Inflammatory macrophage treated with lipopolysaccharide for 1 hour (primary cell): ENCODE results near the gene SCRT2.
"Not testable (repeated sequence)": the region's sequence is repeated elsewhere in the genome, so short reads cannot be mapped to it uniquely, and the experiment has no call there.

Experiments used
- DNase-seq, 2 donors: peaks; one replicate each; pipeline ENCODE4 v3.0.0-alpha.2; 2020 to 2022

Gene SCRT2

DNA sequence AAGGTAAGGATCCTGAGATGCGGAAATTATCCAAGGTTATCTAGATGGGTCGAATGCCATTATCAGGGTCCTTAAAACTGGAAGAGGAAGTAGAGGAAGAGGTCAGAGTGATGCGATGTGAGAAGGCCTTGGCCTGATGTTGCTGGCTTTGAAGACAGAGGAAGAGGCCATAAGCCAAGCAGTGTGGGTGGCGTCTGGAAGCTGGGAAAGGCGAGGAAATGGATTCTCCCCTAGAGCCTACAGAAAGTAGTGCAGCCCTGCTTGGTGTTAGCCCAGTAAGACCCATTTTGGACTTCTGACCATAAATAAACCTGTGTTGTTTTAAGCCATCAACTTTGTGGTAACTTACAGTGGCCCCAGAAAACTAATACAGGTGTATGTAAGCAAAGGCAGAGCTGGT lies 24.6 kb downstream of the SCRT2 start:
- peak in 1 of 2 donors; percentile 31 for DNase-seq

DNA sequence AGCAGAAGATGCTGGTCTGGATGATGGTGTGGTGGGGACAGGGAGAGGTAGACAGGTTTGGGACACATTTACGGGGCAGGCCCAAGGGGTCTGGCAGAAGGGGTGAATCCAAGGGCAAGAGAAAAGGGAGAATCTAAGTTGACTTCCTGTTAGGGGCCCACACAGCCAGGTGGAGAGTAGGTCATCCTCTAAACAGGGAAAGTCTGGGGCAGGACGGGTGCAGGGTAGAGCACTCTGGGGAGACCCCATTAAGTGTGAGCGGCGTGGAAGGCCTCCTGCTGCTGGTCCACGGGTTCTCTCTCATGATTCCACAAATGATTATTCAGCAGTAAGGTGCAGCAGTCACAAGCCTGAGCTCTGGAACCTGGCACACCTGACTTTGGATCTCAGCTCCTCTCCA lies 25.3 kb downstream of the SCRT2 start:
- no peak for DNase-seq

DNA sequence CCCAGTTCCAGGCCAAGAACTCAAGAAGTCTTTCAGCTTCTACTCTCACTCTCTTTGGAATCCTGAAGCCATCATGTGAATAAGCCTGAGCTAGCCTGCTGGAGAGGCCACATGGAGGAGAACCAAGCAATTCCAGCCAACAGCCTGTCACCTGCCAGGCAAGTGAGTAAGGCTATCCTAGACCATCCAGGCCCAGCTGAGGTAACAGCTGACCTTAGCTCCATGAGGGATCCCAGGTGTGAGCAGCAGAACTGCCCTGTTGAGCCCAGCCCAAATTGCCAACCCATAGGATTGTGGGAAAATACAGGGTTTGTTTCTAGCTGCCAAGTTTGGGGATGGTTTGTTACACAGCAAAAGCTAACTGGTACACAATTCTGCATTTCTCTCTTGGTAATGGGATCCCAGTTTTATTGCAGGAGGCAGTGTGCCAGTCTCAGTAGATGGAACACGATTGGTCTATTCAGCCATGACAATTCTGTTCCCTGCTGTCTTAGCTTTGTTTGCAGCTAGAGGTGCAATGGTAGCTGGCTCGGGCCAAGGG lies 28.1 kb downstream of the SCRT2 start:
- DNase-seq, result no peak

DNA sequence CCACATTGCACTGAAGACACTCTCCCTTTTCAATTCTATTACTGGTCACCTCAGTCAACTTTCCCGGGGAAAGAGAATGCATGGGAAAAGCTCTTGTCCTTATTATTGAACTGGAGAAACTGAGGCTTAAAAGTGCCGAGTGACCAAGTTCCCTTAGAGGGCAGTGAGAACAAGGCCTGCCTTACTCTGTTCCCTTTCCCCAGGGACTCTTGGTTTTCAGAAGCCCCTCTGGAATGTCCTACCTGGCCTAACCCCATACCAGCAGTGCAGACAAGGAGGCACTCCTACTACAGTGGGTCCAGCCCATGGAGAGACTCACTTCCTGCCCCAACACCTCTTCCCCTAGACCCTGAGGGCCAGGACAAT lies 28.8 kb downstream of the SCRT2 start:
- no peak for DNase-seq

DNA sequence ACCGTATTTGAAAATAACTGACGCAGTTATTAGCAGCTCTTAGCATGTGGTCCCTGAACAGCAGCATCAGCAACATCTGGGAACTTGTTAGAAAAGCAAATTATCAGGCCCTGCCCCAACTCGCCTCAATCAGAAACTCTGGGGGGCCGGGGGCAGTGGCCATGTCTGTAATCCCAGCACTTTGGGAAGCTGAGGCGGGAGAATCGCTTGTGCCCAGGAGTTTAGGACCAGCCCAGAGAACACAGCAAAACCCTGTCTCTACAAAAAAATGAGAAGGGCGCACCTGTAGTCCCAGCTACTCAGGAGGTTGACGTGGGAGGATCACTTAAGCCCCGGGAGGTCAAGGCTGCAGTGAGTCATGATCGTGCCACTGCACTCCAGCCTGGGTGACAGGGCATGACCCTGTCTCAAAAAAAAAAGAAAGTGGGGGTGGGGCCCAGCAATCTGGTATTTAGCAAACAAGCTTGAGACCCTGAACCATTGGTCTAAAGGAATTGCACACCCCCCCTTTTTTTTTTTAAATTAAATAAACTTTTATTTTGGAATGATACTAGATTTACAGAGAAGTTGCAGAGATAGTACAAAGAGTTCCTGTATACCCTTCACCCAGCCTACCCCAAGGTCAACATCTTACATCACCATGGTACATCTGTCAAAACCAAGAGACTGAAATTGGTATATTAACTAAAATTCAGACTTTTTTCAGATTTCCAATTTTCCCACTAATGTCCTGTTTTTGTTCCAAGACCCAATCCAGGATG lies 29.3 kb downstream of the SCRT2 start:
- DNase-seq, result no peak

DNA sequence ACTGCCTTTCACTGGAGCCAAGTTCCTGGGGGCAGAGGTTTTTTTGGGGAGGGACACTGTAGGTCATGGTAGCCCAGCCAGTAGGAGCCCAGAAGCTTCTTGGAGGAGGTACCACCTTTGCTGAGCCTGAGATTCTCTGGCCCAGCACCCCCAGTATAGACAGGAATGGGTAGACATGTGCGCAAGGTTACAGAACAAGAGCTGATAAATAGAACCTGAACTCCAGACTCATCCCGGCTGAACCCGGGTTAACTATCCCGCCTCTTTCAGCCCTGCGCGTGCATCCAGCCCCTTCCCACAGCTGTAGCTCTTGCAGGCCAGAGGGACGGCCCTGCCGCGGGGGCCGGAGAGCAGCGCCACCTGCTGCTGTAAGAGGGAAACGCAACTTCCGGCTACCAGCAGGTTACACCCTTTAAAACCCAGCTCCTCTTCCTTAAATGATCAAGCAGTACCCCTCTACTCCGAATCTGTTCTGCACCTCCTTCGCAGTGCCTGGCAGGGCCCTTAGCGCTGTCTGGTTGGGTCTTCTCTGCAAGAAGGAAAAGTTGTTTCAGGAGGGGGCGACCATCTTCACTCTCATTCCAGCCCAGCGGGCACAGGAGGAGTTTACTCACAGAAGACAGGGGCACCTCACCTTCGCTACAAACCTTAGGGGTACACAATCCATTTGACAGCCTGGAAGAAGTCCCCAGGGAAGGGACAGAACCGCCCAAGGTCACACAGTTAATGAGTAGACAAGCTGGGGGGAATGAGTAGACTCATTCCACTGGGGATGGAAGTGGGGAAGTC lies 30.1 kb downstream of the SCRT2 start:
- peak; percentile 51 to 90 for DNase-seq

DNA sequence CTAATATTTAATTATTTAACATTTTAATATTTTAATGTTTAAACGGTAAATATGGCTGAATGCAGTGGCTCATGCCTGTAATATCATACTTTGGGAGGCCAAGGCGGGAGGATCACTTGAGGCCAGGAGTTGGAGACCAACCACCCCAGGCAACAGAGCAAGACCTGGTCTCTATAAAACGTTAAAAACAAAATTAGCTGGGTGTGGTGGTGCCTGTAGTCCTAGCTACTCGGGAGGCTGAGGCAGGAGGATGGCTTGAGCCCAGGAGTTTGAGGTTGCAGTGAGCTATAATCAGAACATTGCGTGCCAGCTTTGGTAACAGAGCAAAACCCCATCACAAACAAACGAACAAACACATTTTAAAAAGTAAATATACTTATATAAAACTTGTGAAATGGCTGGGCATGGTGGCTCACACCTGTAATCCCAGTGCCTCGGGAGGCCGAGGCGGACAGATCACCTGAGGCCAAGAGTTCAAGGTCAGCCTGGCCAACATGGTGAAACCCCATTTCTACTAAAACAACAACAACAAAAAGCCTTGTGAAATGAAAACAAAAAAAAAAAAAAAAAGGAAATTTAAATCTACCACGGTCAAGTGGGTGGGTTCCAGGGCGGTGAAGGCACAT lies 30.8 kb downstream of the SCRT2 start:
- DNase-seq, result no peak

DNA sequence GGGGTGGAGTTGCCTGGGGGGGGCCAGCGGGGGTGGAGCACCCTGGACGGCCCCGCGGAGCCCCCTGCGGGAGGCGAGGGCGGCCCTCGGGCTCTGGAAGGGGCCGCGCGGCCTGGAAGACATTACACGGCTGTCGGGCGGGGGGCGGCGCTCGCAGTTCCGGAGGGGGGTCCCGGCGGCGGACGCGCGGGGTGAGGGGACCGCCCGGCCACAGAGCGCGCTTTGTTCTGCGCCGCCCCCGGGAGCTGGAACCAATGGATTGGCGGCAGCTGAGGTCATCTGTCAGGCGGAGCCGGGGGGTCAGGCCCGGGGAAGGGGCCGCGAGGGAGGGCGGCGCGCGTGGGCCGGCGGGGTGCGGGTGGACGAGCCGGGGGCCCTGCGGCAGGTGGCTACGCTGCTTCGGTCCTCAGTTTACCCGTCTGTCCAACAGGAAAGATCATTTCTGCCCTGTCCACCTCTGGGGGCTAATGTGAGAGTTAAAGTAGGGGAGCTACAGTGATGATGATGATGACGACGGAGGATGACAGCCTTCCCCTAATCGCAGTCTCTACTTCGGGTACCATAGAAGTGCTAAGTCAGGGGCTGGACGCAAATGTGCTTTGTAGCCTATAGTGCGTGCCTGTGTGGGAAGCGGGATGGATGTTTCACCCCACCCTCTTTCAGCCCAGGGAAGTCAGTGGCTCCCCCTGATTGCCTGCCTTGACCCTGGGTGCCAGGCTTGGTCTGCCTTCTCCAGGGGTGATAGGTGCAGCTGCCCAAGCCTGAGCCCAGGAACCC lies 33.0 kb downstream of the SCRT2 start:
- no peak for DNase-seq

DNA sequence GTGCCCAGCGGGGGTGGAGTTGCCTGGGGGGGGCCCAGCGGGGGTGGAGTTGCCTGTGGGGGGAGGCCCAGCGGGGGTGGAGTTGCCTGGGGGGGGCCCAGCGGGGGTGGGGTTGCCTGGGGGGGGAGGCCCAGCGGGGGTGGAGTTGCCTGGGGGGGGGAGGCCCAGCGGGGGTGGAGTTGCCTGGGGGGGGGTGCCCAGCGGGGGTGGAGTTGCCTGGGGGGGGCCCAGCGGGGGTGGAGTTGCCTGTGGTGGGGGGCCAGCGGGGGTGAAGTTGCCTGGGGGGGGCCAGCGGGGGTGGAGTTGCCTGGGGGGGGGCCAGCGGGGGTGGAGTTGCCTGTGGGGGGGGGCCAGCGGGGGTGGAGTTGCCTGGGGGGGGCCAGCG lies 33.6 kb downstream of the SCRT2 start:
- not testable (repeated sequence) for DNase-seq

DNA sequence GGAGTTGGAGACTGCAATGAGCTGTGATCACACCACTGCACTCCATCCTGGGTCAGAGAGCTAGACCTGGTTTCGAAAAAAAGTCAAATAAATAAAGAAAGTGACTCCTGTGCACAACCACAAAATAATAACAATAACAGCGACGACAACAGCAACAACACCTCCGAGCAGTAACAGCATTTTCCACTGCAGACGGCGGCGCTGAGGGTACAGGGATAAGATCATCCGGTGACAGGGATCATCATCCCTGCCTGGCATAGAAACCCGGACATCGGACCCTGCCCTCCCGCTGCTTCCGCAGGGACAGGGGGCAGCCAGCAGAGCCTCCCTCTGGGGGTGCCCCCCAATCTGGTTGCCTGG lies 34.1 kb downstream of the SCRT2 start:
- no peak for DNase-seq

DNA sequence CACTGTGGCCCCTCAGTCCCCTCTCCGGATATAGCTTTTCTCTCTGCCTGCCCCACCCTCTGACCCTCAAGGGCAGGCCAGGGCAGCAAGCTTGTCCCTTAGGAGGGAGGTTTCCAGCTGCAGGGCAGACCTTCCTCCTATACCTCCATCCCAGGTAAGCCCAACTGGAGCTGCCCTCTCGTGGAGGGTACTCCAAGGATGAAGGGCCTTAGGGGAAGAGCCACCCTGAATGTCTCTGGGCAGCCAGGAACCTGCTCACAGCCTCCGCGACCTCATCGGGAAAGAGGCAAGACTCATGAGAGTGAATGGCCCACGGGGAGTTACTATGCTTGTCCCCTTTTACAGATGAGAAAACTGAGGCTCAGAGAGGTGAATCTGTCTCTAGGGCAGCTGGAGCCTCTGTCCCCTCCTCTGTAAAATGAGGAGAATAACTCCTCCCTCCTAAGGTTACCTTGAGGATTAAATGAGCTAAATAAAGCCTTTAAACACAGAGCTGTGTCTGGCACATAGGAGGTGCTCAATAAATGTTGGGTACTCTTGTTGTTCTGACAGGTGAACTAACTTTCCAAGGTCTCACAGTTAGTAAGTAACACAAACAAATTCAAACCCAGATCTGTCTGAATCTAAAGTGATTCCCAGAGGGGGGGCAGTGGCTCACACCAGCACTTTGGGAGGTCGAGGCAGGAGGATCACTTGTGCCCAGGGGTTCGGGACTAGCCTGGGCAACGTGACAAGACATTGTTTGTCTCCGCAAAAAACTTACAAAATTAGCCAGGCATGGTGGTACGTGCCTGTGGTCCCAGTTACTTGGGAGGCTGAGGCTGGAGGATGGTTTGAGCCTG lies 34.7 kb downstream of the SCRT2 start:
- no peak for DNase-seq

DNA sequence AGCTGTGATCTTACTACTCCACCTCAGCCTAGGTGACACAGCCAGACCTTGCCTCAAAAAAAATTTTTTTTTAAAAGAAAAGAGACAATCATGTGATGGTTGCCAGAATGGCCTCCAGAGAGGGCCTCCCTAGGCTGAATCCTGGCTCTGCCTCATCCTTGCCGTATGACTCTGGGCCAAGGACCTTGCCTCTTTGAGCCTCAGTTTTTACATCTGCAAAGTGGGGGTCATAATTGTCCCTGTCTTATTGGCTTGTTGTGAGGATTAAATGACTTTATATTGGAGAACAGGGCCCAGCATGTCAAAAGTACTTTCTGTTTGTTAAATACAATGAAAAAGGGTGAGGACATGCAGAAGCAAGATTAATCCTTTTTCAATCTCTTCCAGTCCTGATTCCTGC lies 37.0 kb downstream of the SCRT2 start:
- no peak for DNase-seq

DNA sequence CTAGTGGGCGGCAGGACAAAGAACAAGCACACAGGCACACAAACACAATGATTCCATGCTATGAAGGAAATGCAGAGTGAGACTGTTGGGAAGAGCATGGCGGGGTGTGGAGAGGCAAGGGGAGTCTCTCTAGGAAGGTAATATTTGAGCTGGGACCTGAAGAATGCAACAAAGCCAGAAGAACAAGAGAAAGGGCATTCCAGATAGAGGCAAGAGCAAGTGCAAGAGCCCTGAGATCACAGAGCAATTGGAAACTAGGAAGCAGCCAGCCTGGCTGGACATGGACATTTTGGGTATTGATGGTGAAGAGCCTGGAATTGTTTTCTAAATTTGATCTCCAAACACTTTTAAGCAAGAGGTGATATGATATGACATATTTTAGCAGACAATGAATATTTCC lies 38.0 kb downstream of the SCRT2 start:
- DNase-seq, result no peak

DNA sequence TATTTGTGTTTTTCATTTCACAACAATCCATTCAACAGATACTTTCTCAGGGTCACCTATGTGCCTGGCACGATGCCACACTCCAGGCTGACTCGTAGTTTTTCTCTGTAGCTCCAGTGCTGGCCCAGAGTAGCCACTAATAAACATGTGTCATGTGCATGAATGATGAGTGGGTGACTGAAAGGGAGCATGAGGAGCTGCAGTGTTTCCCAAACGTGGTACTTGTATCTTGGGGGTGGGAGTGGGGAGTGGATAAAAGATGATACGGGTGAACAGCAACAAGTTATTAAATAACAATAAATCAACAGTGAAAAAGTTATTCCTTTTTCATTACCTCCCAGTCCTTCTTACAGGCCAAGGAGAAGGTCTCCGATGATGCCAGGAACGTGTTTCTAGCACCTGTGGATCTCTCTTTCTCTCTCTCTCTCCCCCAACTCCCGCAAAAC lies 39.7 kb downstream of the SCRT2 start:
- no peak for DNase-seq

DNA sequence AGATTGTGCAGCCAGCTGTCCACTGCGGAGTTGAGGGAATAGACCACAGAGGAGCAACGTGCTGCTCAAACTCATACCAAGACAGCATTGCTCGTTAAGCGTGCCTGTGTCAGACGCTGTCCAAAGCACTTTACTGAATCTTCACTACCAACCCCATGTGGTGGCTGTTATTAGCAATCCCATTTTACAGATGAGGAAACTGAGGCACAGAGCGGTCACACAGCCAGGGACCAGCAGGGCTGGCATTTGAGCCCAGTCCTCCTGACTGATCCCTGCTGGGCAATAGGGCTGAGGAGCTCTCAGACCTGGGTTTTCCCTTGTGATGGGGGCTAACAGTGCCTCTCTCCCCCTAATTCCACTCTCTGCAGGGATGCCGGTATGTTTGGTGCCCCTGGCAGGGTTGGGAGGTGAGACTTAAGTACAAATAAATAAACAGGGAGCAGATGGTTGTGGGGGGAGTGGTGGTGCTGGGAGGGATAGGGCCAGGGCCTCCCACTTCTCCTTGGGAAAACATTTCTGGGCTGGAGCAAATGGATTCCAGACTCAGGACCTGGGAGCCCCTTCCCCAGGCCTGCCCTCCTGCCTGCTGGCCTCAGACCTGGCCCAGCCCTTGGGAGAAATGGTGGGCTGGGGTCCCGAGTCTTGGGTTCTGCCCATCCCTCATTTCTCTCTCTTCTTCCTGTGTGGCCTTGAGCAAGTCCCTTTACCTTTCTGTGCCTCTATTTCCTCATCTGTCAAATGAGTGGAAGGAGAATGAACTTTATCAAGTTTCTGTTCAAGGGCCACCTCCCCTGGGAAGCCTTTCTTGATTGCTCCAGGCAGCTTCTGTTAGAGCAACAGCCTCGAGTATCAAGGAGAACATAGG lies 40.3 kb downstream of the SCRT2 start:
- DNase-seq, result no peak

DNA sequence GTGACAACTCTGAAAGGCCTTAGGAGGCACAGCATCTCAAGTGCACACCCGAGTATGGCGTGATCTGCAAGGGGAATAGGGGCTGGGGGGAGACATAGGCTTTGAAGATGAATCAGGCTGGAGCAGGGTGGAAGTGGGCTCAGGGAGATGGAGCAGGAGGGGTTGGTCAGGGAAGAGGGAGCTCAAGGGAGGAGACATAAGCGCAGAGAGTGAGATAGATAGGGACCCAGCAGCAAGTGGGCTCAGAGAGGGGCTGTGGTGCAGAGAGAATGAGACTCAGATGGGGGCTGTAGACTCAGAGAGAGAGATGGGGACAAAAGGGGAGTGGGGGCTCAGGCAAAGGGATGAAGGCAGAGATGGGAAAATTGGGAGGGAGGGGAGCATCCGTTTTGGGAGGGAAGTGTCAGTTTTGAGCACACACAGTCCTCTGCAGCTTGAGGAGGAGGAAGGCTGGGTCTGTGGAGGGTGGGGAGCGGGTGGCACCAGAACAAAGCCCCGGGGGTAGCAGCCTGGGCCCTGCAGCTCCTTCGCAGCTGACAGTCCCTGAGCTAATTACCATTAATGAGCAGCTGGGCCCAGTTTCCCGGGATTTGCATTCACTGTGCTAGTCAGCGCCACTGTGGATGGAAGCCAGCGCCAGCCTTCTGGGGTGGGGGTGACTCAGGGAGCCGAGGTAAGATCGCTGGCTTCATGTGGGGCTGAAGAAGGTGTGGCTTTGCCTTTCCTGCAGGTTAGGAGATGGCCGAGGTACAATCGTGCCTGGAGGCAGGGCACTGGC lies 41.3 kb downstream of the SCRT2 start:
- no peak for DNase-seq

DNA sequence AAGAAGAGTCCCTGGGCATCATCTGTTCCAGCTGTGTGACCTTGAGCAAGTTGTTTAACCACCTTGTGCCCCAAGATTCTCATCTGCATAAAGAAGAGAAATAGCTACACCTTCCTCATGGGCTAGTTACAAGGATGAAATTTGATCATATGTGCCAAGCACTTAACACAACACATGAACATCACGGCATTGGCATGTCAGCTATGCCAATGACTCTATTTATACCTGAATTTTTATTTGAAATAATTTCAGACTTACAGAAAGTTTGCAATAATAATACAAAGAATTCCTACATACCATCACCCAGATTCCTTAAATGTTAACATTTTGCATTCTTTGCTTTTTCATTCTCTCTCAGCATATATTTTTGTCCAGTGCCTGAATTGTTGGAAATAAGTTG lies 44.5 kb downstream of the SCRT2 start:
- DNase-seq, result no peak

DNA sequence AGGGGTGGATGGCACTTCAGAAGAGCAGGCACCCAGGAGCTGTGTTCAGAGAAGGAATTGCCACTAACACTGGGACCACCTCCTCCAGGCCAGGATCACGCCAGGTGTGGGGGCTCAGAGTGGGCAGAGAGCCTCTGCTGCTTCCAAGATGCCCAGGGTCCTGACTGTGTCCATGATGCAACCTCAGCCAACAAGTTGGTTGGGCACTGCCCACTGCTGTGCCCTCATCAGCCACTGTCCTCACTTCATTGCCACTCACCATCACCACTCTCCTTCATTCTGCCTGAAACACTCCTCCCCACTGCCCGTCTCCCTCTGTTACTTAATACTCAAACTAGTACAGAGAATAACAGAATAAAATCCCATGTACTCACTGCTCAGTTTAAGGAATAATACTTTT lies 49.0 kb downstream of the SCRT2 start:
- no peak for DNase-seq

DNA sequence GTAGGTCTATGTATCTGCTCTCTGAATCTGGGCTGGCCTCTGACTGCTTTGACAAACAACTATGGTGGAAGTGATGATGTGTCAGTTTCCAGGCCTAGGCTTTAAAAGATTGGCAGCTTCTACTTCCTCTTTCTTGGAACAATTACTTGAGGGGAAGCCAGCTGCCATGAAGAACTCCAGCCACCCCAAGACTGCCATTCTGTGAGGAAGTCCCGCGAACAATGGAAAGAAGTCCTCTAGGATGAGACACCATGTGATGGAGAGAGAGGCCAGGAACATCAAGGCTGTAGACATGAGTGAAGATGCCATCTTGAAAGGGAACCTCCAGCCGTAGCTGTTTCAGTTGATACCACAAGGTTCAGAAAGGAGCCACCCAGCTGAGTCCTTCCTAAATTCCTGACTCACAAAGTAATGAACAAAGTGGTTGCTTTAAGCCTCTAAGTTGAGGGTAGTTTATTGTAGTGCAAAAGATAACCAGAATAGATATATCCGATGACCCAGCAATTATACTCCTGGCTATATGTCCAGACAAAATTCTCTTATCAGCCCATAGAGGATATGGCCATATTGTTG lies 50.2 kb downstream of the SCRT2 start:
- DNase-seq, result peak; percentile 19 to 40

DNA sequence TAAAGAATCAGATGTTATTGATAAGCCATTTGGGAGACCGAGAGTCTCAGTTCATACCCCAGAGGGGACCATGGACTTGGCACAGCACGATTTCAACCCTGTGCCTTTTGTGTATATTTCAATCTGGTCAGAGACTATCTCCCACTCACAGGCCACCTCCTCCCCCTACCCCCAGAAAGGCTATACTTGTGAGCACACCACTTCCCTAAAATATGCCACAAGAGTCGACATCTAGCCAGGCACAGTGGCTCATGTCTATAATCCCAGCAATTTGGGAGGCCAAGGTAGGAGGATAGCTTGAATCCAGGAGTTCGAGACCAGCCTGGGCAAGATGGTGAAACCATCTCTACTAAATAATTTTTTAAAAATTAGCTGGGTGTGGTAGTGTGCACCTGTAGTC lies 51.9 kb downstream of the SCRT2 start:
- no peak for DNase-seq
